Peyer's patch (tissue), 4 donors: ENCODE data around the gene AP2A1. TPM values are rescaled to one million over a fixed set of nuclear protein-coding genes. Genes with fewer than 3 reads are reported as not detected.

Experiments
- DNase-seq, 3 donors: peaks; one replicate each; pipeline ENCODE4 v3.0.0-alpha.2; 2017 to 2019
- H3K27ac ChIP-seq, 4 donors: fragments of 200-600 bp; sonication (generic); one replicate each; pipeline ENCODE4 v1.5.1; 2016 to 2019
- H3K27me3 ChIP-seq, 2 donors: fragments of 200-600 bp; sonication (generic); one replicate each; pipeline ENCODE4 v1.5.1; 2019
- H3K36me3 ChIP-seq, 3 donors: fragments of 200-600 bp; sonication (generic); one replicate each; pipeline ENCODE4 v1.5.1; 2016 to 2019
- H3K4me1 ChIP-seq, 4 donors: fragments of 200-600 bp; sonication (generic); one replicate each; pipeline ENCODE4 v1.5.1; 2016 to 2019
- H3K4me3 ChIP-seq, 4 donors: fragments of 200-600 bp; sonication (generic); 1 replicate in 3 of 4; 2 replicates in 1 of 4; pipeline ENCODE4 v1.5.1; 2016 to 2019; ENCODE audit warnings: mild to moderate bottlenecking in 1 of 4
- H3K9me3 ChIP-seq, 4 donors: fragments of 200-600 bp; sonication (generic); one replicate each; pipeline ENCODE4 v1.5.1; 2016 to 2019; ENCODE audit warnings: mild to moderate bottlenecking in 1 of 4
- CTCF ChIP-seq, 6 experiments: fragments of 450-650 bp in 4 of 6; fragments of 200-600 bp in 2 of 6; sonication (generic) in 1 of 6; IDR thresholded peaks; one replicate each; pipeline ENCODE4 v1.5.1; 2017 to 2019; ENCODE audit warnings: antibody characterized with exemption in 6 of 6, mild to moderate bottlenecking in 3 of 6, moderate library complexity in 1 of 6
- POLR2A ChIP-seq, 2 donors: fragments of 450-650 bp; IDR thresholded peaks; one replicate each; pipeline ENCODE4 v1.5.1; 2017; ENCODE audit warnings: antibody characterized with exemption in 2 of 2, mild to moderate bottlenecking in 2 of 2, moderate library complexity in 2 of 2
- total RNA-seq, 4 donors: library from RNA; depleted of rRNA; stranded (reverse); fragments of >200 nt; gene quantifications; one replicate each; pipeline ENCODE4 v1.1.0, GENCODE V29; 2016

AP2A1 gene
- total RNA-seq, 4 donors from 2014 or later, result 57.8 to 102 (median 85.1) TPM

GRCh38 chr19:49779731-49780555, 13.1 kb downstream of the AP2A1 start:
- TF ChIP-seq CTCF (IDR thresholded peaks at IDR 0.05) (no peak), POLR2A (IDR thresholded peaks at IDR 0.05) (no peak)
- peak in 1 of 3 donors; percentile 35 for DNase-seq
- no peak overlapping the region for H3K4me3 ChIP-seq
- H3K4me1 ChIP-seq, result peaks cover 0 to 4% (median 0%) of the 10 kb centered on the region in 4 donors
- peak overlapping the region in 1 of 4 donors; percentile 20 for H3K27ac ChIP-seq
- H3K36me3 ChIP-seq, result peaks cover 0 to 41% (median 0%) of the 10 kb centered on the region in 3 donors
- H3K27me3 ChIP-seq, result no peaks in the 10 kb centered on the region
- no peaks in the 10 kb centered on the region for H3K9me3 ChIP-seq

GRCh38 chr19:49780861-49781260, 14.1 kb downstream of the AP2A1 start:
- no peaks in the 10 kb centered on the region for H3K27me3 ChIP-seq
- TF ChIP-seq CTCF (IDR thresholded peaks at IDR 0.05) (no peak), POLR2A (IDR thresholded peaks at IDR 0.05) (no peak)
- H3K9me3 ChIP-seq, result no peaks in the 10 kb centered on the region
- DNase-seq, result no peak
- H3K36me3 ChIP-seq, result peaks cover 0 to 44% (median 0%) of the 10 kb centered on the region in 3 donors
- H3K4me1 ChIP-seq, result peaks cover 0 to 4% (median 0%) of the 10 kb centered on the region in 4 donors
- H3K27ac ChIP-seq, result no peak overlapping the region
- no peak overlapping the region for H3K4me3 ChIP-seq

- Histone ChIP-seq H3K27me3 (no peaks in the 10 kb centered on the region), H3K4me1 (peaks cover 0 to 4% (median 0%) of the 10 kb centered on the region in 4 donors), H3K9me3 (no peaks in the 10 kb centered on the region), H3K4me3 (no peak overlapping the region), H3K36me3 (peaks cover 0 to 39% (median 0%) of the 10 kb centered on the region in 3 donors), H3K27ac (no peak overlapping the region)
- TF ChIP-seq POLR2A (IDR thresholded peaks at IDR 0.05) (no peak), CTCF (IDR thresholded peaks at IDR 0.05) (no peak)
- DNase-seq, result no peak
These were observed 14.6 kb downstream of the AP2A1 start for GRCh38 chr19:49781394-49781793.

GRCh38 chr19:49782515-49782914, 15.7 kb downstream of the AP2A1 start:
- no peak for DNase-seq
- TF ChIP-seq CTCF (IDR thresholded peaks at IDR 0.05) (no peak), POLR2A (IDR thresholded peaks at IDR 0.05) (no peak)
- Histone ChIP-seq H3K4me1 (peaks cover 0 to 4% (median 0%) of the 10 kb centered on the region in 4 donors), H3K4me3 (no peak overlapping the region), H3K27me3 (no peaks in the 10 kb centered on the region), H3K36me3 (peaks cover 0 to 39% (median 0%) of the 10 kb centered on the region in 3 donors), H3K27ac (no peak overlapping the region), H3K9me3 (no peaks in the 10 kb centered on the region)

- Histone ChIP-seq H3K27ac (no peak overlapping the region), H3K27me3 (no peaks in the 10 kb centered on the region), H3K4me3 (no peak overlapping the region), H3K4me1 (no peaks in the 10 kb centered on the region), H3K36me3 (peaks cover 0 to 63% (median 0%) of the 10 kb centered on the region in 3 donors), H3K9me3 (no peaks in the 10 kb centered on the region)
- TF ChIP-seq POLR2A (IDR thresholded peaks at IDR 0.05) (no peak), CTCF (IDR thresholded peaks at IDR 0.05) (no peak)
- DNase-seq, result no peak
These were observed 19.6 kb downstream of the AP2A1 start for GRCh38 chr19:49786376-49786820.
